Endothelial cell of umbilical vein (primary cell): ENCODE measurements around the gene ADCY9.

ENCODE experiments used
- EZH2 ChIP-seq: IDR thresholded peaks from 2 replicates; pipeline ENCODE4 v1.6.1; 2012; ENCODE audit warnings: borderline replicate concordance, low read depth, mild to moderate bottlenecking, moderate library complexity, low read length, inconsistent platforms; ENCODE audit not compliant: severe bottlenecking
- GATA2 ChIP-seq: IDR thresholded peaks from 2 replicates; pipeline ENCODE4 v1.7.0; 2011; ENCODE audit warnings: low read depth, mild to moderate bottlenecking, moderate library complexity, mixed read lengths, low read length; ENCODE audit not compliant: insufficient read length, insufficient read depth
- POLR2A ChIP-seq: IDR thresholded peaks from 2 replicates; pipeline ENCODE4 v1.6.1; 2012; ENCODE audit warnings: low read depth, mild to moderate bottlenecking, control low read depth, low read length
- POLR2AphosphoS5 ChIP-seq: IDR thresholded peaks from 2 replicates; pipeline ENCODE4 v1.6.1; 2012; ENCODE audit warnings: low read depth, mild to moderate bottlenecking, control low read depth, low read length, moderate library complexity; ENCODE audit not compliant: insufficient read depth
- TF ChIP-seq, protein P1 (sequence below), 2 donors: IDR thresholded peaks; 1 replicate in 1 of 2; 2 replicates in 1 of 2; pipeline ENCODE4 v1.5.1; 2011; ENCODE audit warnings: low read length in 2 of 2, mild to moderate bottlenecking in 2 of 2, moderate library complexity in 2 of 2, control low read depth in 1 of 2, inconsistent platforms in 1 of 2, low read depth in 1 of 2; ENCODE audit not compliant: insufficient read depth in 1 of 2; ENCODE audit errors: extremely low read depth in 1 of 2
- TF ChIP-seq, protein P2 (sequence below): IDR thresholded peaks from 2 replicates; pipeline ENCODE4 v1.6.1; 2011; ENCODE audit not compliant: insufficient read depth, insufficient read length

DNA sequence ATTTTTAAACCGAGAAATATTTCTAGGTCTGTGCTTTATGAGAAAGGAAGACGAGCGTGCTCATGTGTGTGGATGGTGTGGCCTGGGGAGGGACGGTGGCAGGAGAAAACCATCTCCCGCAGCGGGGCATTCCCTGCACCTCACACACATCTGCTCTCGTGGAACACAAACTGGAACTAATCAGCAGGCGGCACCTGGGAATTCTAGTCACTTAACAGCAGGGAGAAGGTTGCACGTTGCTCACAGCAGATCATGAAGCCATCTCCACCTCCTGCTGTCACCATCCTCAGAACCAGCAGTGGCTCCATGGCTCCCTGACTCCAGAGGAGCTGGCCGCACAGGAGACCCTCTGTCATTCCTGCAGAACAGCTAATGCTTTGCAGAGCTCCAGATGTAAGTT, 35.2 kb downstream of the ADCY9 start:
- TF ChIP-seq POLR2A = no peak
- TF ChIP-seq, protein P1, sequence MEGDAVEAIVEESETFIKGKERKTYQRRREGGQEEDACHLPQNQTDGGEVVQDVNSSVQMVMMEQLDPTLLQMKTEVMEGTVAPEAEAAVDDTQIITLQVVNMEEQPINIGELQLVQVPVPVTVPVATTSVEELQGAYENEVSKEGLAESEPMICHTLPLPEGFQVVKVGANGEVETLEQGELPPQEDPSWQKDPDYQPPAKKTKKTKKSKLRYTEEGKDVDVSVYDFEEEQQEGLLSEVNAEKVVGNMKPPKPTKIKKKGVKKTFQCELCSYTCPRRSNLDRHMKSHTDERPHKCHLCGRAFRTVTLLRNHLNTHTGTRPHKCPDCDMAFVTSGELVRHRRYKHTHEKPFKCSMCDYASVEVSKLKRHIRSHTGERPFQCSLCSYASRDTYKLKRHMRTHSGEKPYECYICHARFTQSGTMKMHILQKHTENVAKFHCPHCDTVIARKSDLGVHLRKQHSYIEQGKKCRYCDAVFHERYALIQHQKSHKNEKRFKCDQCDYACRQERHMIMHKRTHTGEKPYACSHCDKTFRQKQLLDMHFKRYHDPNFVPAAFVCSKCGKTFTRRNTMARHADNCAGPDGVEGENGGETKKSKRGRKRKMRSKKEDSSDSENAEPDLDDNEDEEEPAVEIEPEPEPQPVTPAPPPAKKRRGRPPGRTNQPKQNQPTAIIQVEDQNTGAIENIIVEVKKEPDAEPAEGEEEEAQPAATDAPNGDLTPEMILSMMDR (IDR thresholded peaks at IDR 0.05; ENCODE audit: extremely low read depth in 1 of 2, insufficient read depth in 1 of 2, low read depth in 1 of 2, low read length in 2 of 2) = no peak
- no peak for TF ChIP-seq POLR2AphosphoS5
- TF ChIP-seq, protein P2, sequence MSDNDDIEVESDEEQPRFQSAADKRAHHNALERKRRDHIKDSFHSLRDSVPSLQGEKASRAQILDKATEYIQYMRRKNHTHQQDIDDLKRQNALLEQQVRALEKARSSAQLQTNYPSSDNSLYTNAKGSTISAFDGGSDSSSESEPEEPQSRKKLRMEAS = no peak
- no peak for TF ChIP-seq GATA2
- no peak for TF ChIP-seq EZH2
